Measurements from ENCODE around the gene UBR7.
"Not testable (repeated sequence)": the region's sequence is repeated elsewhere in the genome, so short reads cannot be mapped to it uniquely, and the experiment has no call there.

Gene UBR7

GRCh38 chr14:93195316-93195999 lies 11.6 kb upstream of the UBR7 start:
- DNase-seq (ENCODE audit: low spot score): no peak

DNA sequence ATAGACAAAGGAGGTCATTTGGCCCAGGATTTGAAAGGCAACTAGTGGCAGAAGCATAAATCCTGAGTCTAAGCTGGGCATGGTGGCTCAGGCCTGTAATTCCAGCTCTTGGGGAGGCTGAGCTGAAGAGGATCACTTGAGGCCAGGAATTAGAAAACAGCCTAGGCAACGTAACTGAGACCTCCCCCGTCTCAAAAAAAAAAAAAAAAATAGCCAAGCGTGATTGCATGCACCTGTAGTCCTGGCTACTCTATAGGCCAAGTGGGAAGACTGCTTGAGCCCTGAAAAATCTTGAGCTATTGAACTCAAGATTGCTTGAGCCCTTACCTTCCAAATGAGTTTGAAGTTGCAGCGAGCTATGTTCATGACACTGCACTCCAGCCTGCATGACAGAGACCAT lies 8.0 kb upstream of the UBR7 start:
- DNase-seq (ENCODE audit: low spot score): no peak

- no peak for DNase-seq (ENCODE audit: low spot score)
Observed at GRCh38 chr14:93200553-93200952, 6.5 kb upstream of the UBR7 start.

DNA sequence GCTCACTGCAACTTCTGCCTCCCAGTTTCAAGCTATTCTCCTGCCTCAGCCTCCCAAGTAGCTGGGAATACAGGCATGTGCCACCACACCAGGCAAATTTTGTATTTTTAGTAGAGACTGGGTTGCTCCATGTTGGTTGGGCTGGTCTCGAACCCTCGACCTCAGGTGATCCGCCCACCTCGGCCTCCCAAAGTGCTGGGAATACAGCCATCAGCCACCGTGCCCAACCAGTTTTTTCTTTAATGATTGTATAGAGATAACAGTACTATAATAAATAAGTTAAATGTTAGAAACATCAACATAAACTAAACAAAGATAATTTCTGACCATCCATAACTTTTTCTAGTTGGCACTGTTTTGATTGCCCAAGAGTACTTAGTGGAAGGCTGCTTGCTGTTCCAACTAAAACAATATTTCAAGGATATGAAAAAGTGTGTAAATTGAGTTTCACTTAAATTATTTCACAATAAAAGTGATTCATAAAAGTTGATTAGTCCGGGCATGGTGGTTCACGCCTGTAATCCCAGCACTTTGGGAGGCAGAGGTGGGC lies 5.8 kb upstream of the UBR7 start:
- DNase-seq (ENCODE audit: low spot score): no peak

DNA sequence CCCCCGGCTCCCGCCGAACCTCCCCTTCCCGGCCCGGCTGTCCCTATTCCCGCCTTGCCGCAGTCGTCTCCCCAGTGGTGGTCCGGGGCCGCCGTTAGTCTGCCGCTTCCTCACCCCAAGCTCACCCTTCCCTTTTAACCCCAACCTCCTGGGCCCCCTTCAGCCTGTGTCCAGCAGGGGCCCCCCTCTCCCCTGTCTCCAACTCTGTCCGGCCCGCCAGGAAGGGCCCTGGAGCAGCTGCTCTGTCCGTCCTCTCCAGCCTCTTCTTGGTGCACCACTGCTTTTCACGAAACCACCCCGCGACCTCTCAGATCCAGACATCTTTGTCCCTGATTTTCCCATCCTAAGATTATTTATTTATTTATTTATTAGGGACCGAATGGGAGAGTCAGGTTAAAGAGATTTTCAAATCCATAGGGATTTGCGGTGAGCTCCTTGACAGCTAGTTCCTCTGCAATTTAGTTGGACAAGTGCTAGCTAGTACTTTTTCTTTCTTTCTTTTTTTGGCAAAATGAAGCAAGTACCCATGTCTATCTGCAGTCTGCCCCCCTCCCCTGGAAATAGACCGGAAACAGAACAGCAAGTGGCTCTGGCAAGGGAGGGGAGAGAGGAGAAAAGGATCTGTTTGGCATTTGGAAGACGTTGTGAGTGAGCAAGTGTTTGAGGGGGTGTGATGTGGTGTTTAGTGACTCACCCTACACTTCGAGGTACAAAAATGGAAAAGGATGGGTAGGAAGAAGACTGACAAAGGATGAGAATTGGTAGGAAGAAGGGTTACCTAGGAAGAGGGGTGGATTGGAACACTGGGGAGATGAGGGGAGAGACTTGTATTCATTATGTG lies 632 bp downstream of the UBR7 start:
- peak; percentile 67 for DNase-seq (ENCODE audit: low spot score)

- DNase-seq (ENCODE audit: low spot score): no peak
Observed at GRCh38 chr14:93212432-93212831, 5.4 kb downstream of the UBR7 start.

DNA sequence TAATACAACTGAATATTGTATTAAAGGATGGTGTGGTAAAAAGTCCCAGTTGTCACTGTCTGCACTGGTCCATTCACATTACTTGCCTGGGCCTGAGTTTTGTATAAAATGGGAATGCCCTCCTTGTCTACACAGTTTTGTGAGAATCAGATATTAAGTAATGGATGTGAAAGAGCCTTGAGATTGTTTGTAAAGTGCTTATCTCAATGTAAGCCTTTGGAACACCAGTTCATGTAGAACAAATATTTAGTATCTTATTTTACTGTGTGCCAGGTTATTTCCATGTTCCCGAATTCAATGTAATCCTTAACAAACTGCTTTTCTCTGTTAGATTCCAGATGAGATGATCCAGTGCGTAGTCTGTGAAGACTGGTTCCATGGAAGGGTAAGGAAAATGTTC lies 7.5 kb downstream of the UBR7 start:
- DNase-seq (ENCODE audit: low spot score): no peak

- no peak for DNase-seq (ENCODE audit: low spot score)
Observed at GRCh38 chr14:93219103-93219726, 12.2 kb downstream of the UBR7 start.

DNA sequence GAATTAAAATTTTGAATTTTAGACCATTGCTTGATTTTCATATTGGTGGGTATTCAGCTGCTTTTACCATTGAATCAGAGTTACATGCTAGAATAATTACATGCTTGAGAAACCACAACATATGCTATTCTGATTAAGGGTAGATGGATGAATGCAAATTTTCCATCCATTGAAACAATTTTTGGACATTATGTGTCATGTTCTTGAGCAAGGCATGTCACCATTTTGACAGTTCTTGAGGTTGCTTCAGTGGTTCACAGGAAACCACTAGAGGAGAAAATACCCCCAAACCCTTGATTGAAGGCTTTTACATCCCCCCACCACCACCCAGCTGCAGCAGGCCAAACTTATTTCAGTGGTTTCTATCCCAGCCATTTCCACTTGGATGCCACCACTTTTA lies 13.5 kb downstream of the UBR7 start:
- DNase-seq (ENCODE audit: low spot score): no peak

GRCh38 chr14:93223565-93223964 lies 16.5 kb downstream of the UBR7 start:
- no peak for DNase-seq (ENCODE audit: low spot score)

DNA sequence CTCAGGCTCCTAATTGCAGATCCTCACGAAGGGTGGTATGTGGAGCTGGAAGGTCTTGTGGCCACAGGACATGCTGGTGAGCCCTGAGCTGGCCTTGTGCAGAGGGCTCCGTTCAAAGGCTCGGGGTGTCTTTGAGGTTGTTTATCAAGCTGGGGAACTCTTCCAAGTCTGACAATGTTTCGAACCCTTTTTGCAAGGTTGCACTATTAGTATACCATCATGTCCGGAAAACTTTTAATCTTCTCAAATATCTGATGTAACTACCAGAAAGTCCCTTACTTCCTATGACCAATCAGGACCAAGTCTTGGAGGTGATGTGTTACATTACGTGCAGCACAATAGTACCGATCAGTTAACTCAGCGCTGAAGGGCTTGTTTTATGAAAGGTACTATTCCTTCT lies 21.5 kb downstream of the UBR7 start:
- no peak for DNase-seq (ENCODE audit: low spot score)

GRCh38 chr14:93230539-93230938 lies 23.5 kb downstream of the UBR7 start:
- no peak for DNase-seq (ENCODE audit: low spot score)

DNA sequence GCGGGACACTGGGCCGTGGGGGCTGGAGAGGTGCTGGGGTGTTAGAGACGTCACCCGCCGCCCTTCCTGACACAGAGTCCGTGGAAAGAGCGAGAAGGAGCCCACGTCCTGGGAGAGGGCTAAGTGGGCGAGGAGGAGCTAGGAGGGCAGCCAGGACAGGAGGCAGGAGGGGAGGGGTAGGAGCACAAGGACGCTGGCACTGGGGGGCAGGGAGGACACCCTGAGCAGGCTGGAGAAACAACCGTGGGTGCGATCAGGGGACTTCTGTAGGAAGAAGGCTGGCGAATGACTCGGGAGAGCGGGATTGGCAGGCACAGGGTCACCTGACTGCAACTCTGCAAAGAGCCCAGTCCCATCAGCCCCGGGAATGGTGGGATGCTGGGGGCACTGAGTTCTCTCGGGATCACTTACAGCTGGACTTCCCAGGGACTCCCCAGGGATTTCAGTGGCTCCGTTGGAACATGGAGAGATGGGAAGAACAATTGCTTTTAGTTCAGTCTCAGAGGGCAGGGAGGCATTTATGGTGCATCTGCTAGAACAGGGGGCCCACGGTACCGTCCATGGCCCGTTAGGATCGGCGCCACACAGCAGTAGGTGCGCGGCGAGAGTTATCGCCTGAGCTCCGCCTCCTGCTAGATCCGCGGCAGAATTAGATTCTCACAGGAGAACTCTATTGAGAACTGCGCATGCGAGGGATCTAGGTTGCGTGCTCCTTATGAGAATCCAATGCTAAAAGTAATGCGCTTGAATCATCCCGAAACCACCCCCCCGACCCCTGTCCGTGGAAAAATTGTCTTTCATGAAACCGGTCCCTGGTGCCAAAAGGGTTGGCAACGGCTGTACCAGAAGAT lies 24.3 kb downstream of the UBR7 start:
- peak; percentile 61 for DNase-seq (ENCODE audit: low spot score)

GRCh38 chr14:93232159-93232558 lies 25.1 kb downstream of the UBR7 start:
- DNase-seq (ENCODE audit: low spot score): no peak

DNA sequence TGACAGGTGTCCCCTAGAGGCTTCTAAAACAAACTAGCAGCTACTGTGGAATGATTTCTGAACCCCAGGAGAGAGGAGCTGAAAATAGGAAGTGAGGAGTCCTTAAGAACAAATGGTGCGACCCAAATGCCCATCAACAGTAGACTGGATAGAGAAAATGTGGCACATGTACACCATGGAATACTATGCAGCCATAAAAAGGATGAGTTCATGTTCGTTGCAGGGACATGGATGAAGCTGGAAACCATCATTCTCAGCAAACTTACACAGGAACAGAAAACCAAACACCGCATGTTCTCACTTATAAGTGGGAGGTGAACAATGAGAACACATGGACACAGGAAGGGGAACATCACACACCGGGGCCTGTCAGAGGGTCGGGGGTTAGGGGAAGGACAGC lies 26.0 kb downstream of the UBR7 start:
- not testable (repeated sequence) for DNase-seq (ENCODE audit: low spot score)

DNA sequence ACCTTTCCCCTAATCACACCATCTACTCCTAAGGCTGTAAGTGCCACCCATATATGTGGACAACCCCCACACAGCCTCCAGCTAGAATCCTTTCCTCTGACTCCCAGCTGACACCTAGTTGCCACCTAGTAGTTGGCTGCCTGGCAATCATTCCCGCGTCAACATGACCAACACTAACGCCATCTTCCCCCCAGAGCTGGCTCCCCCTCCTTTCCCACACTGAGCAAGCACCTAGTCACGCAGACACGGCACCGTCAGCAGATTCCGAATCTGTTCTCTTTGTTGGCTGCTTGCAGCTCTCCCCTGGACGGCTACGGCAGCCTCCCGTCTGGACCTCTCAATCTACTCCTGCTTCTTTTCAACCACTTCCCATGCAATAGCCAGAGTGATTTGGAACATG lies 27.7 kb downstream of the UBR7 start:
- DNase-seq (ENCODE audit: low spot score): no peak

DNA sequence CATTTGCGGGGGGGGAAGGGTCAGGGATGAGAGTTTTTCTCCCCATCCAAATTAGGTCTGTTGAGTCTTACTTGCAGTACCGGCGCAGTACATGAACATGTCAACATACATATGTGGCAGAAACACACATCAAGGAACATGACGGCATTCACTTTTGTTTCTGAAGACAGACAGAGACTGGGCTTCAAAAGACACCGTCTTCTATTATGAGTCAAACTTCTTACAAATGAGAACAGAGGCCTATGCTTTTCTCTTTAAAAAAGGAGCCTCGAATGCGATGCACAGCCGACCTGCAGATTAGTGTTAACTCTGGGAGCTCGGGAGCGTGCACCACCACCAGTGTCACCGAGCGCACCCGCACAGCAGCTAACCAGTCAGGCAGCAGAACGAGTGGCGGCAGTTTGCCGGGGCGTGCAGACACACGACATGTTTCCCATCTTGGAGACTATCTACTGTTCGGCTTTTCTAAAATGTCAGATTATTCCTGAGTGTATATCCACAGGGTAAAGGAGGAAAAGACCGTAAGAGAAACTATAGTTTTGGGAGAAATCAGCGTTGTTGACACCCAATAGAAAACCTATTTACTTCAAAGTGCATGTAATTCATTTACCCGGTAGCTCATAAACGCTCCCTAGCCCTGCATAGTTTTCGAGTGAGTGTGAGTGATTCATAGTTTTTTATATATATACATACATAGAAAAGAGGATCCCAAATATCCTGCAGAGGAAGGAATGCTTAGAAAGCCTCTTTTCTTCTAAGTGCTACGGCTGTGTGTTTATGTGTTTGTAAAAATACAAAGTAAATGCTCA lies 33.0 kb downstream of the UBR7 start:
- no peak for DNase-seq (ENCODE audit: low spot score)

DNA sequence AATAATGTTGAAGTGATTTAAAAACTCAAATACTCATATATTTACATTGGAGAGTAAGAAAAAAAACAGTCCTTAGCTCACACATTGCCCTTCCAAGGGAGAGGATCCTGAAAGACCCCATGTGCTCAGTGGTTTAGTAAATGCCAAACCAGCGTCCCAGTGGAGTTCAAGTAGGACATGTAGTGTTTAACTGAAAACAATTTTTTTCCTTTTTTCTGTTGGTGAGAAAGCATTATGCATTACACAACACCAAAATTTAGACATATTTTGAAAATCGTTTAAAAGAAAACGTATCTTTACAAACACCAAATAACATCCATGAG lies 33.6 kb downstream of the UBR7 start:
- no peak for DNase-seq (ENCODE audit: low spot score)

GRCh38 chr14:93245764-93246420 lies 38.8 kb downstream of the UBR7 start:
- DNase-seq (ENCODE audit: low spot score): no peak

GRCh38 chr14:93246534-93246933 lies 39.5 kb downstream of the UBR7 start:
- DNase-seq (ENCODE audit: low spot score): no peak
